Ascending aorta (tissue), 2 donors: ENCODE results near the gene ATP6V1B1. TPM values are rescaled to one million over a fixed set of nuclear protein-coding genes. Genes with fewer than 3 reads are reported as not detected.
A peak's percentile ranks its signal among the peaks of the same experiment; 100 is the strongest.

Experiments used
- DNase-seq, 2 donors: peaks; one replicate each; pipeline ENCODE4 v3.0.0-alpha.2; 2019; ENCODE audit warnings: low spot score in 2 of 2
- H3K27ac ChIP-seq, 2 donors: fragments of 200-600 bp; sonication (generic); one replicate each; pipeline ENCODE4 v1.5.1; 2016 to 2017; ENCODE audit warnings: mild to moderate bottlenecking in 1 of 2
- H3K27me3 ChIP-seq: fragments of 200-600 bp; sonication (generic); one replicate; pipeline ENCODE4 v1.5.1; 2017
- H3K36me3 ChIP-seq, 2 donors: fragments of 200-600 bp; sonication (generic); one replicate each; pipeline ENCODE4 v1.5.1; 2016
- H3K4me1 ChIP-seq, 2 donors: fragments of 200-600 bp; sonication (generic); one replicate each; pipeline ENCODE4 v1.5.1; 2016 to 2017; ENCODE audit warnings: mild to moderate bottlenecking in 1 of 2
- H3K4me3 ChIP-seq, 2 donors: fragments of 200-600 bp; sonication (generic); one replicate each; pipeline ENCODE4 v1.5.1; 2016 to 2017; ENCODE audit warnings: mild to moderate bottlenecking in 1 of 2
- H3K9me3 ChIP-seq, 2 donors: fragments of 200-600 bp; sonication (generic); one replicate each; pipeline ENCODE4 v1.5.1; 2016
- CTCF ChIP-seq, 3 experiments: fragments of 200-600 bp in 2 of 3; fragments of 450-650 bp in 1 of 3; sonication (generic) in 2 of 3; IDR thresholded peaks; one replicate each; pipeline ENCODE4 v1.5.1; 2016 to 2019; ENCODE audit warnings: antibody characterized with exemption in 3 of 3, mild to moderate bottlenecking in 1 of 3, moderate library complexity in 1 of 3
- intact Hi-C: fragments of 100-400 bp; cut with DNase I; formaldehyde crosslinking; loops from one replicate; pipeline ENCODE4 v1.15.1; 2023
- total RNA-seq: library from RNA; depleted of rRNA; stranded (reverse); fragments of >200 nt; gene quantifications from one replicate; pipeline ENCODE4 v1.1.0, GENCODE V29; 2016

The ATP6V1B1 gene
- total RNA-seq, 1 donor from 2014 or later, result not detected

- DNase-seq, result peak in 1 of 2 donors; percentile 48
- no peaks in the 10 kb centered on the region for H3K9me3 ChIP-seq
- peaks cover 17 to 50% of the 10 kb centered on the region in 2 donors for H3K36me3 ChIP-seq
- H3K27me3 ChIP-seq, result no peaks in the 10 kb centered on the region
- H3K4me1 ChIP-seq, result peaks cover 0 to 3% of the 10 kb centered on the region in 2 donors
- intact Hi-C loops, result no loop called here
- TF ChIP-seq CTCF (IDR thresholded peaks at IDR 0.05), result no peak
- H3K27ac ChIP-seq, result no peak overlapping the region
- H3K4me3 ChIP-seq, result no peak overlapping the region
These were observed 49.6 kb downstream of the ATP6V1B1 start for GRCh38 chr2:70985283-70985688.

GRCh38 chr2:70985956-70986355, 50.3 kb downstream of the ATP6V1B1 start:
- Histone ChIP-seq H3K27ac (no peak overlapping the region), H3K27me3 (no peaks in the 10 kb centered on the region), H3K36me3 (peaks cover 20 to 56% of the 10 kb centered on the region in 2 donors), H3K4me1 (peaks cover 0 to 3% of the 10 kb centered on the region in 2 donors), H3K9me3 (no peaks in the 10 kb centered on the region), H3K4me3 (no peak overlapping the region)
- no peak for TF ChIP-seq CTCF (IDR thresholded peaks at IDR 0.05)
- intact Hi-C loops, result no loop called here
- DNase-seq, result peak in 1 of 2 donors; percentile 24

- Histone ChIP-seq H3K4me3 (no peak overlapping the region), H3K36me3 (peaks cover 20 to 63% of the 10 kb centered on the region in 2 donors), H3K9me3 (no peaks in the 10 kb centered on the region), H3K27me3 (no peaks in the 10 kb centered on the region), H3K27ac (no peak overlapping the region), H3K4me1 (peaks cover 0 to 3% of the 10 kb centered on the region in 2 donors)
- DNase-seq, result peak in 1 of 2 donors; percentile 38
- intact Hi-C loops, result no loop called here
- no peak for TF ChIP-seq CTCF (IDR thresholded peaks at IDR 0.05)
These were observed 50.9 kb downstream of the ATP6V1B1 start for GRCh38 chr2:70986499-70987189.

- no peaks in the 10 kb centered on the region for H3K9me3 ChIP-seq
- H3K4me1 ChIP-seq, result peaks cover 0 to 3% of the 10 kb centered on the region in 2 donors
- no peaks in the 10 kb centered on the region for H3K27me3 ChIP-seq
- H3K4me3 ChIP-seq, result no peak overlapping the region
- no peak overlapping the region for H3K27ac ChIP-seq
- H3K36me3 ChIP-seq, result peaks cover 22 to 67% of the 10 kb centered on the region in 2 donors
- no peak for TF ChIP-seq CTCF (IDR thresholded peaks at IDR 0.05)
- DNase-seq, result peak in 1 of 2 donors; percentile 34
- intact Hi-C loops, result no loop called here
These were observed 51.7 kb downstream of the ATP6V1B1 start for GRCh38 chr2:70987386-70987785.

GRCh38 chr2:70988151-70988550, 52.5 kb downstream of the ATP6V1B1 start:
- intact Hi-C loops, result no loop called here

More at GRCh38 chr2:70988151-70988550, 52.5 kb downstream of the ATP6V1B1 start:
- peaks cover 2 to 8% of the 10 kb centered on the region in 2 donors for H3K4me1 ChIP-seq
- peak in 1 of 2 donors; percentile 65 for DNase-seq
- no peaks in the 10 kb centered on the region for H3K9me3 ChIP-seq
- TF ChIP-seq CTCF (IDR thresholded peaks at IDR 0.05), result no peak
- H3K27me3 ChIP-seq, result no peaks in the 10 kb centered on the region
- no peak overlapping the region for H3K4me3 ChIP-seq
- peak overlapping the region; percentile 31 to 43 for H3K27ac ChIP-seq
- H3K36me3 ChIP-seq, result peaks cover 22 to 67% of the 10 kb centered on the region in 2 donors
